ACC112 (cell line): ENCODE measurements around the gene ZNF385A.
A peak's percentile ranks its signal among the peaks of the same experiment; 100 is the strongest.

Experiments
- H2AFZ ChIP-seq: fragments of 200-600 bp; sonication (generic); one replicate; pipeline ENCODE4 v1.6.0; 2017; ENCODE audit warnings: antibody characterized with exemption, low read length; ENCODE audit not compliant: unreplicated experiment
- H3K27ac ChIP-seq: fragments of 200-600 bp; sonication (generic); 2 replicates; pipeline ENCODE4 v1.5.1; 2014; ENCODE audit warnings: low read depth, mild to moderate bottlenecking, antibody characterized with exemption, low read length, moderate library complexity
- H3K27me3 ChIP-seq: fragments of 200-600 bp; sonication (generic); 2 replicates; pipeline ENCODE4 v1.6.1; 2014; ENCODE audit warnings: mild to moderate bottlenecking, antibody characterized with exemption, low read length, moderate library complexity, mixed read lengths; ENCODE audit not compliant: insufficient read depth
- H3K36me3 ChIP-seq: fragments of 200-600 bp; sonication (generic); 2 replicates; pipeline ENCODE4 v1.6.1; 2016; ENCODE audit warnings: mild to moderate bottlenecking, antibody characterized with exemption, low read length, moderate library complexity, mixed read lengths; ENCODE audit not compliant: insufficient read depth
- H3K4me1 ChIP-seq: fragments of 200-600 bp; sonication (generic); one replicate; pipeline ENCODE4 v1.6.1; 2016; ENCODE audit warnings: low read length, mixed read lengths; ENCODE audit not compliant: insufficient read depth, unreplicated experiment, control insufficient read depth
- H3K4me3 ChIP-seq: fragments of 200-600 bp; sonication (generic); 2 replicates; pipeline ENCODE4 v1.5.1; 2014; ENCODE audit warnings: mild to moderate bottlenecking, low read depth, low read length
- H3K79me2 ChIP-seq: fragments of 200-600 bp; sonication (generic); one replicate; pipeline ENCODE4 v1.6.0; 2016; ENCODE audit warnings: low read length; ENCODE audit not compliant: control insufficient read depth, unreplicated experiment, insufficient read depth

Gene ZNF385A

GRCh38 chr12:54415221-54415929 lies 30.8 kb upstream of the ZNF385A start:
- H2AFZ ChIP-seq: no peak overlapping the region
- H3K4me1 ChIP-seq: peaks cover 67% of the 10 kb centered on the region
- peak overlapping the region; percentile 95 for H3K27ac ChIP-seq
- no peaks in the 10 kb centered on the region for H3K27me3 ChIP-seq
- H3K36me3 ChIP-seq: peaks cover 7% of the 10 kb centered on the region; the same call in 1 of the 2 replicates
- peaks cover 94% of the 10 kb centered on the region for H3K79me2 ChIP-seq
- peak overlapping the region; percentile 89 for H3K4me3 ChIP-seq

- Histone ChIP-seq H2AFZ (no peak overlapping the region), H3K4me3 (peak overlapping the region; percentile 64), H3K27ac (peak overlapping the region; percentile 96)
These were observed 29.0 kb upstream of the ZNF385A start for GRCh38 chr12:54413284-54414190.

GRCh38 chr12:54412786-54413185 lies 28.3 kb upstream of the ZNF385A start:
- Histone ChIP-seq H3K27ac (peak overlapping the region; percentile 96), H3K4me1 (peaks cover 69% of the 10 kb centered on the region), H3K4me3 (peak overlapping the region; percentile 64), H2AFZ (no peak overlapping the region), H3K36me3 (peaks cover 13% of the 10 kb centered on the region; the same call in 1 of the 2 replicates), H3K79me2 (peaks cover 93% of the 10 kb centered on the region), H3K27me3 (no peaks in the 10 kb centered on the region)

More at GRCh38 chr12:54413284-54414190, 29.0 kb upstream of the ZNF385A start:
- Histone ChIP-seq H3K36me3 (peaks cover 13% of the 10 kb centered on the region; the same call in 1 of the 2 replicates), H3K27me3 (no peaks in the 10 kb centered on the region), H3K4me1 (peaks cover 64% of the 10 kb centered on the region), H3K79me2 (peaks cover 95% of the 10 kb centered on the region)

- Histone ChIP-seq H3K27me3 (no peaks in the 10 kb centered on the region), H3K79me2 (peaks cover 89% of the 10 kb centered on the region), H3K4me1 (peaks cover 74% of the 10 kb centered on the region), H3K36me3 (peaks cover 16% of the 10 kb centered on the region), H2AFZ (no peak overlapping the region), H3K27ac (peak overlapping the region; percentile 96), H3K4me3 (peak overlapping the region; percentile 64; the same call in 1 of the 2 replicates)
These were observed 27.8 kb upstream of the ZNF385A start for GRCh38 chr12:54412348-54412747.

GRCh38 chr12:54411391-54412241 lies 27.1 kb upstream of the ZNF385A start:
- peaks cover 22% of the 10 kb centered on the region for H3K36me3 ChIP-seq
- peaks cover 73% of the 10 kb centered on the region for H3K4me1 ChIP-seq
- peaks cover 88% of the 10 kb centered on the region for H3K79me2 ChIP-seq
- H2AFZ ChIP-seq: no peak overlapping the region
- H3K27me3 ChIP-seq: no peaks in the 10 kb centered on the region
- H3K27ac ChIP-seq: peak overlapping the region; percentile 96
- H3K4me3 ChIP-seq: peak overlapping the region; percentile 64; the same call in 1 of the 2 replicates

GRCh38 chr12:54409267-54409666 lies 24.7 kb upstream of the ZNF385A start:
- Histone ChIP-seq H3K79me2 (peaks cover 77% of the 10 kb centered on the region), H3K36me3 (peaks cover 41% of the 10 kb centered on the region), H3K27ac (peak overlapping the region; percentile 24), H3K4me3 (no peak overlapping the region), H2AFZ (no peak overlapping the region), H3K4me1 (peaks cover 54% of the 10 kb centered on the region), H3K27me3 (no peaks in the 10 kb centered on the region)

GRCh38 chr12:54407183-54407905 lies 22.8 kb upstream of the ZNF385A start:
- Histone ChIP-seq H3K27ac (peak overlapping the region; percentile 45), H3K79me2 (peaks cover 58% of the 10 kb centered on the region), H3K4me1 (peaks cover 34% of the 10 kb centered on the region), H3K36me3 (peaks cover 58% of the 10 kb centered on the region), H3K27me3 (no peaks in the 10 kb centered on the region), H2AFZ (no peak overlapping the region), H3K4me3 (no peak overlapping the region)

- peak overlapping the region; percentile 20; the same call in 1 of the 2 replicates for H3K27ac ChIP-seq
- H3K4me3 ChIP-seq: no peak overlapping the region
- H3K79me2 ChIP-seq: peaks cover 44% of the 10 kb centered on the region
- no peak overlapping the region for H2AFZ ChIP-seq
- H3K27me3 ChIP-seq: no peaks in the 10 kb centered on the region
- peaks cover 20% of the 10 kb centered on the region for H3K4me1 ChIP-seq
- H3K36me3 ChIP-seq: peaks cover 62% of the 10 kb centered on the region
These were observed 21.0 kb upstream of the ZNF385A start for GRCh38 chr12:54405573-54405972.

- H2AFZ ChIP-seq: no peak overlapping the region
- H3K27me3 ChIP-seq: no peaks in the 10 kb centered on the region
- peak overlapping the region; percentile 20; the same call in 1 of the 2 replicates for H3K27ac ChIP-seq
- H3K36me3 ChIP-seq: peaks cover 65% of the 10 kb centered on the region
- H3K4me3 ChIP-seq: no peak overlapping the region
- H3K79me2 ChIP-seq: peaks cover 40% of the 10 kb centered on the region
- peaks cover 18% of the 10 kb centered on the region for H3K4me1 ChIP-seq
These were observed 20.6 kb upstream of the ZNF385A start for GRCh38 chr12:54405106-54405505.
